Glomerular endothelial cell (primary cell): ENCODE measurements around the gene JDP2. TPM values are rescaled to one million over a fixed set of nuclear protein-coding genes. Genes with fewer than 3 reads are reported as not detected.

ENCODE experiments used
- DNase-seq: peaks from one replicate; pipeline ENCODE4 v3.0.0-alpha.2; 2011; ENCODE audit warnings: low read depth, low spot score; ENCODE audit errors: extremely low read depth
- total RNA-seq: library from RNA; depleted of rRNA; stranded (reverse); fragments of >200 nt; gene quantifications from 2 replicates; pipeline ENCODE4 v1.2.3, GENCODE V29; 2015

Gene JDP2
- total RNA-seq, 1 donor from 2014 or later = 13.0 TPM

DNA sequence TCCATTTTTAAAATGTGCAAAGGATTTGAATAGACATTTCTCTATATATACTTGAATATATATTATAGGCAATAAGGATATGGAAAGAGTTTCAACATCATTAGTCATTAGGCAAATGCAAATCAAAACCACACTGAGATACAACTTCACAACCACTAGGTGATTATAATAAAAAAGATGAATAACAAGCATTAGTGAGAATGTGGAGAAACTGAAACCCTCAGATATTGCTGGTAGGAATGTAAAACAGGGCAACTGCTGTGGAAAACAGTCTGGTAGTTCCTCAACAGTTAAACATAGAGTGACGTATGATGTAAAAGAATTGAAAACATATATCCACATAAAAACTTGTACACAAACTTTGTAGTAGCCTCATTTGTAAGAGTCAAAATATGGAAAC lies 82.7 kb downstream of the JDP2 start:
- no peak for DNase-seq

DNA sequence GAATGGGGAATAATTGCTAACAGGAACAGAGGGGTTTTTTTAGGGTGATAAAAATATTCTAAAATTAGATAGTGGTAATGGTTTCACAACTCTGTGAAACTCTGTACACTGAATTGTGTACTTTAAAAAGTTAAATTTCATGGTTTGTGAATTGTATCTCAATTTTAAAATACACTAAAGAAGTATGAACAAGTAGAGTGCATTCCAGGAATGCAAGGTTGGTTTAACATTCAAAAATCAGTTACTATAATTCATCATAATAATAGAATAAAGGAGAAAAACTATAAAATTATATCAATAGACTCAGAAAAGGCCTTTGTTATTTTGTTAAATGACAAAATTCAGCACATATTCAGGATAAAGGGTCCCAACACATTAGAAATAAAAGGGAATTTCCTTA lies 83.4 kb downstream of the JDP2 start:
- DNase-seq = no peak

GRCh38 chr14:75513911-75514672 lies 86.3 kb downstream of the JDP2 start:
- DNase-seq = no peak

GRCh38 chr14:75514673-75515628 lies 87.1 kb downstream of the JDP2 start:
- no peak for DNase-seq

DNA sequence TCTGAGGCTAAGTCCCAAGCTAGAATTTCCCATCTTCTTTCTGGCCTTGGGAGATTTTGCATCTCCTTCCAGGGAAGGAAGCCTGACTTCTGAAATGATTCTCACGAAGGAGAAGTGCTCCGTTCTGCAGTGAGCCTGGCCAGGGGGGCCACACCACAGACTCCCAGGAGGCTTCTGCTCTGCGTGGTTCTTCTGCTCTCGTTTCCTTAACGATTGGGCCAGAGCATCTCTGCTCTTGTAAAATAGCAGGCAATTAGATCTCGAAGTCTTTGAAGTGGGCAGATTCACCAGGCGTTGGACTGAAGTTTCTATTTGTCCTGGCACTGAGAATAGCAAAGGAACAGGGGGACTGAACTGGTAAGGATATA lies 87.8 kb downstream of the JDP2 start:
- DNase-seq = no peak

GRCh38 chr14:75518625-75519024 lies 90.8 kb downstream of the JDP2 start:
- no peak for DNase-seq

GRCh38 chr14:75519394-75519793 lies 91.6 kb downstream of the JDP2 start:
- no peak for DNase-seq

DNA sequence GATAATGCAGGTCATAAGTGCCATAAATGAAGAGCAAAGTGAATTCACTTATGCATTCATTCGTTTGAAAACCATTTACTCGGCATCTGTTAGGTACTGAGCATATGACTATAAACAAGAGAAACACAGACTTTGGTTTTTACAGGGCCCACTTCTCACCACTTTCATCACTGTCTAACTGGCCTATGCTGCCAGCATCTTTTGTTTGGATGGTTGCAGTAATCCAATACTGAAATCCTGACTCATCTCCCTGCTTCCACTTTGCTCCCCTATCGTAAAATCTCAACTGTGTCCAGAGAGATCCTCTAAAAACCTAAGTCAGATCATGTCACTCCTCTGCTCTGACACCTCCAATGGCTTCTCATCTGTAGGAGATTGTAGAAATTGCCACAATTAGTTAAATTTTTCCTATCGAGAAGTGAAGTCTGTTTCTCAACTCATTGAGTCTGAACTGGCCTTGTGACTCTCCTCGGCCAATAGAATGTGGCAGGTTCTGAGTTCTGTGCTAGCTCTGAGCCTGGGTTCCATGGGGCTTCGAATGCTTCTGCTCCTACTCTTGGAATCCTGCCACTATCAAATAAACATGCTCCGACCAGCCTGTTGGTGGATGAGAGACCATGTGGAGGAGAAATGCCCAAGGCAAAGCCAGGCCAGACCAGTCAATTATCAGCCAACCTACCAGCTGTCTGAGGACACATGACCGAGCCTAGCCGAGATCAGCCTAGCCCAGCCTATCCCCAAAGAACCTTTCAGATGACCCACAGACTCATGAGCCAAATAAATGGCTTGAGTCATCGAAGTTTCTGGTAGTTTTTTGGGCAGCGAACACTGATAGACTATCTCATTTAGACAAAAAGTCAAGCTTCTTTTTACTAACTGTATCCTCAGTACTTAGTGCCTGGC lies 92.3 kb downstream of the JDP2 start:
- no peak for DNase-seq

DNA sequence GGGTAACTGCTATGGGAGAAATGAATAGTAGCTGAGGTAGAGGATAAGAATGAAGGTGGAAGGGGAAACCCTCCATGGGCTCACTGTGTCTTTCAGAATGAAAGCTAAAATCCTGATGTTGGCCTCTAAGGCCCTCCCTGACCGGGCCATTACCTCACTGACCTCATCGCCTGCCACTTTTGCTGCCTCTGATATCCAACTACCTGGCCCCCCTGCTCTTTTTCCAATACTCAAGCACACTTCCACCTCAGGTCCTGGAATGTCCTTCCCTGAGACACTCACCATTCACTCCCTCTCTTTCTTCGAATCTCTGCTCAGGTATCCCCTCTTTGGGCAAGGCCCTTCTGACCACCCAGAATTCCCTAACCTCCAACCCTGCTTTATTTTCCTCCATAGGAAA lies 93.0 kb downstream of the JDP2 start:
- DNase-seq = no peak

DNA sequence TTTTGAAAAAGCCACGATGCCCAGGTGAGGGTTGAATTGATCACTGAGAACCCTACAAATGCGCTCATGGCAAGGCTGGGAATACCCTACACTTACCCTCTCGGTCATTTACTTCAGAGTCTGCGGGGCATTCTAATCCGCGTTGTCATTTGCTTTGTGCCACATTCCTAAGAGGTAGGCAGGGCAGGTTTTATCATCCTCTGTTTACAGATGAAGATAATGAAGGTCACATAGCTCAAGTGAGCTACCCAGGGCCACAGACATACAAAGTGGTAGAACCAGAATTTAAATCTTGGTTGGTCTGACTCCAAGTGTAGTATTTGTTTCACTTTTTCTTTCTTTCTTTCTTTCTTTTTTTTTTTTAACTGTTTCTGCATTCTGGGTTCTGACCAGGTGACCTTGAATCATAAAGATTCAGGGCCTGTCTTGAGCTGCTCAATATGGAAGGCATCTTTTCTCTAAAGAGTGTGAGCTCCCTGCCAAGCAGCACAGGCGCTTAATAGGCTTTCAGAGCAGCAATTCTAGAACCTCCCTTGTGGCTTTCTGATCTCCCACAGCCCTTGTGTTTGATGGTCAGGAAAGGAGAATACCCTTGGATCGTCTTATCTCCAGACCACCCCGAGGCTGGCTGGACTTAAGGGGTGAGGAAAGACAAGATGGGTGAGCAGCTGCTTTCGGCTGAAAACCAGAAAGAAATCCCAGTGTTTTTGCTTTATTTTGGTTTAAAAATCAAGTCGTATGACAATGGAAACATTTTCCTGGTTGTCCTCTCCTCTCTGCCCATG lies 93.8 kb downstream of the JDP2 start:
- DNase-seq = no peak

GRCh38 chr14:75522224-75522982 lies 94.6 kb downstream of the JDP2 start, which contains the start of gene BATF:
Gene BATF (plus strand): TSS chr14:75522469. CDS start chr14:75522683, 214 bp downstream.
- no peak for DNase-seq

GRCh38 chr14:75522983-75523318 lies 95.1 kb downstream of the JDP2 start:
- no peak for DNase-seq

Other genes starting within 250 kb of the JDP2 start
- gene FOS, start 149.2 kb upstream of the JDP2 start, total RNA-seq = 5.9 and 79.9 TPM in 2 replicates
- not detected in 2 replicates for gene BATF, start 94.4 kb downstream of the JDP2 start, total RNA-seq
- 2.1 and 7.4 TPM in 2 replicates for gene FLVCR2, start 150.6 kb downstream of the JDP2 start, total RNA-seq
- gene ERG28, start 232.9 kb downstream of the JDP2 start, total RNA-seq = 13.7 and 15.1 TPM in 2 replicates
- gene TTLL5, start 233.2 kb downstream of the JDP2 start, total RNA-seq = 46.9 and 59.5 TPM in 2 replicates